HG03280 (cell line): ENCODE data around the gene KRT3.

Experiments
- ATAC-seq: cut with Tn5 transposase; IDR thresholded peaks from one replicate; pipeline ENCODE4 v1.9.1; 2021; ENCODE audit warnings: mild to moderate bottlenecking, moderate library complexity; ENCODE audit not compliant: unreplicated experiment

The KRT3 gene

DNA sequence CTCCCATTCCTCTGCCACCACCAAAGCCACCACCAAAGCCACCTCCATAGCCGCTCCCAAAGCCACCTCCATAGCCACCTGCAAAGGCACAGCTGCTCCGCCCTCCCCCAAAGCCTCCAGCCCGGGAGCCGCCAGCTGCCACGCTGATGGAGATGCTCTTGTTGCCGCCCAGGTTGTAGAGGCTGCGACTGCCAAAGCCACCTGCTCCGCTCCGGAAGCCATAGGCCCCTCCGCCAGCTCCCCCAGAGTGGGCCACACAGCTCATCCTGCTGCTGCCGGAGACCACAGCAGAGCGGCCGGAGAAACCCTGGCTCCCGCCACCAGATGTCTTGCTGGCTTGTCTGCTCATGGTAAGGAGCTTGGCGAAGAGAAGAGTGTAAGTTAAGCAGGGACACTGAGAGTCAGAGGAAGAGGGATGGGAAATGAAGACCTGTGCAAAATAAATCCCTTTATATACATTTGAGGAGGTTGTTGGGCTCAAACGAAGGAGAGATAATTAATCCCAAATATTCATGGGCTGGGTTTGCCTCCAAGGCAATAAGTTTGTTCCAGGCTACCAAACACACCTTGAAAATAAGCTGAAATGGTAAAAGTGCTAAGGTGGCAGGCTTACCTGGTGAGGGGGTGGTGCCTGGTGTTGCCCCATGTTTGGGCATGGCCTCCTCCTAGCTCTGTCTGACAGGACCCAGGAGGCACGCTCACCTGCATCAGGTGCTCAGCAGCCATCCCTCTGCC lies at the start of gene KRT3:
Gene KRT3 (minus strand): TSS at position 424 of the 735 bp plus-strand sequence. CDS start 75 bp downstream, at position 349.
- ATAC-seq: no peak

DNA sequence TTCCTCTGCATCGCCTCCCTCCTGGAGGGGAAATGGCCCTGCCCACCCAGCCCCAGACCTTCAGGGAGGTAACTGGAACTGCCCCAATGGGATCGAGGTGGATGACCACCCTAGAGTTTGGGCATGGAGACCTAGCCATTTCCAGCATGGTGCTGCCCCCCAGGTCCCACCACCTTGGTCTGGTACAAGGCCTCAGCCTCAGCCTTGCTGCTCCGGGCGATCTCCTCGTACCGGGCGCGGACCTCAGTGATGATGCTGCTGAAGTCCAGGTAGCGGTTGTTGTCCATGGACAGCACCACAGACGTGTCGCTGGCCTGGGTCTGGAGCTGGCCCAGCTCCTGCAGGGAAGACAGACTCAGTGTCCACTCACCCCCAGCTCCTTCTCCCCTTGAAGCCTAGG lies 48.5 kb upstream of the KRT3 start:
- ATAC-seq: no peak

DNA sequence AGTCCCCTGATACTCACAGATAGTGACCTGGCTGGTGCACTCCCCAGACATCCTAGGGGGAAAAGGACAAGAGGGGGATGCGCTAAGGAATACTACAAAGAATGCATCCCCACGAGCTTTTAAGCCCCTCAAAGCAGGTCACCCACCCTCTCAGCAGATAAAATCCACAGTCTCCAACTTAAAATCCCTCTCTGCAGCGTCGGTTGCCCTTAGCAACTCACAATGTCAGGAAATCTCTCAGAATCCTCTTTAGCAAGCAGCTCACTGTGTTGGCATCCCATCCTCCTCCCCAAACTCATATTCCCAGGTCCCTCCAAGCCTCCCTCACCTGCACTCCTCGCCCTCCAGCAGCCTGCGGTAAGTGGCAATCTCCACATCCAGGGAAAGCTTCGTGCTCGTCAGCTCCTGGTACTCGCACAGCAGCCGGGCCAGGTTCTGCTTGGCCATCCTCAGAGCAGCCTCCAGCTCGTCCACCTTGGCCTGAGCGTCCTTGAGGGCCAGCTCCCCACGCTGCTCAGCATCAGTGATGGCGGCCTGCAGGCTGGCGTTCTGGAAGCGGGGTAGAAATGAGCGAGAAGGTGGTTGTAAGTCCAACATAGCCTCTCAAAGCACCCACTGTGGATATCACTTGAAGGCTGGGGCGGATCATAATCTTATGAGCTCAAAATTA lies 43.7 kb upstream of the KRT3 start:
- ATAC-seq: no peak

GRCh38 chr12:52838609-52839435 lies 42.9 kb upstream of the KRT3 start:
- ATAC-seq: no peak

DNA sequence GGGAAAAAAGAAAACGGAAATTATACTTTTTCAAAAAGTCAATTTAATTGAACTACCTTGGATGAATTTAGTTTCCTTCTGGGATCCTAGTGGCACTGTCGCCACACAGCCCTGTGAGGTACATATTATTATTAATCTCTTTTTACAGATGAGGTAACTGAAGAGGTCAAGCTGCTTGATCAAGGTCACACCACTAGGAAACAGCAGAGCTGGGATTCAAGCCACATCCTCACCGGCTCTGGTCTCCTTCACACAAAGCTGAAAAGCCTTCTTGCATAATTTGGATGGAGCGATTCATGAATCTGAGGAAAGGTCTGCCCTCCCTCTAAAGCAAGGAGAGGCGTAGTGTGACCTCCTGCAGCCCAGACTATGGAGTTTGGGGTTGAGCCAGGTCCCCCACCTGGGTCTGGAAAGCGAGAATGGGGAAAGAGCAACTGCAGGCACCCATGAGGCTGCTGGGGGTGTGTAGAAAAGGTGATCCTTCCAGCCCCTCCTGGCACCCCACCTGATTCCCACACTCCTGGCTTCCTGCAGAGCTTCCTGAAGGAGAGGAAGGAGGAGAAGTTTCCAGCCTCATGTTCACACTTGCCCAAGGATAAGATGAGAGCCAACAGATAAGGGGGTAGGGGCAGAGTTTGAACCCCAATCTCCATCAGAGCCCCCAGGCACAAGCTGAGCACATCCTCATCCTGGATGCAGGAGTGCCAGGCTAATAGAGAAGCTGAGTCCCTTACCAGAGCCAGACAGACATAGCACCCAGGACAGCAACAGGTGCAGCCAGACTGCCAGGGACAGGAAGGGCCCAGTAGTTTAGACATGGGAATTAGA lies 42.1 kb upstream of the KRT3 start:
- ATAC-seq: no peak

GRCh38 chr12:52837413-52837741 lies 41.5 kb upstream of the KRT3 start:
- ATAC-seq: no peak

GRCh38 chr12:52836491-52837412 lies 40.8 kb upstream of the KRT3 start:
- no peak for ATAC-seq

DNA sequence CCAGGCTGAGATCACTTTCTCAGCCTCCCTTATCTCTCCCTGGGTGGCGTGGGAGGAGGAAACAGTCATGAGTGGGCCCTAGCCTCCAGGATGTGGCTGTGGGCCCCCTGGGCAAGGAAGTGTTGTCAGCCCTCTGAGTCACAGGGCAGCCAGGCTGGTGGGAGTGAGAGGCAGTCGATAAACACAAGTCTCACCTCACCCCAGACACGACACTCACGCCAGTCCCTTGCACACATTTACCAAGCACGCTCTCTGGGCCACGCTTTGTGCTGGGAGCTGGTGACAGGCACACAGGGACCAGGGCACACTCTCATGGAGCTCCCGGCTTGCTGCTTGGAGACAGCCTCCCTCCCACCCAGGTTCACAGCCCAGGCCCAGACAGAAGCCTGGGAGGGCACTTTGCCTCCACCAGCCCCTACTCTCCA lies 40.1 kb upstream of the KRT3 start:
- no peak for ATAC-seq

- ATAC-seq: no peak
Measured at GRCh38 chr12:52835271-52836041, 39.5 kb upstream of the KRT3 start.

- no peak for ATAC-seq
Measured at GRCh38 chr12:52834727-52835001, 38.7 kb upstream of the KRT3 start.

DNA sequence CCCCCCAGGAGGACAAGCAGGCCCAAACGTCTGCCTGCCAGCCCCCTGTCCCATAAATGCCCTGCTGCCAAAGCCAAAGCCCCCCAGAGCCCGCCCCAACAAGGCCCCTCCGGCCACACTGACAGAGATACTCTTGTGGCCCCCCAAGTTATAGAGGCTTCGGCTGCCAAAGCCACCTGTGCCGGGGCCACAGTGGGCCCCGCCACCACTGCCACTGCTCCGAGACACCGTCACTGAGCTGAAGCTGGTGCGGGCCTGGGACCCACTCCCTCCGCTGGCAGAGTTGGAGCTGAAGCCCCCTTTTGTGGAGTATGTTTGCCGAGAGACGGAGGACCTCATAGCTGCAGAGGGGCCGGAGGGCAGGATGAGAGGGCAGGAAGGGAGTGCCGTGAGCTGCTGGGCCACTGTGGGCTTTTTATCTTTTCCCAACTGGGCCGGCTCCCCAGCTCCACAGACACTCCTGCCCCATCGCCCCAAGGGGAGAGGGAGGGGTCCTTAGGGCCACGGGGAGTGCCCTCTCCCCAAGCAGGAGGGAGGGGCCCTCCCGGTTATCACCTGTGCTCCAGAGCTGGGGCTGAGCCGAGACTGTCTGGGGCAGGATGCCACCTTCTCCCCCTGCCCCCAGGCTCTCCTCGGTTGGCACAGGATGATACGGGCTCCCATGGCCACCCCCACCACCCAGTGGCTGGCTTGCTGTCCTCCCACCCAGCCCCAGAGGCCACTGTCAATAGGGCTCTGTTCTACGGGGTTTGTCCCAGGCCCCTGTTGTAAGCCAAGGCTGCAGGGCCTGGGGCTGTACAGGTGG lies 38.2 kb upstream of the KRT3 start, which contains the start of gene KRT79:
Gene KRT79 (minus strand): TSS at position 390 of the 805 bp plus-strand sequence. CDS start 51 bp downstream, at position 339.
- no peak for ATAC-seq

DNA sequence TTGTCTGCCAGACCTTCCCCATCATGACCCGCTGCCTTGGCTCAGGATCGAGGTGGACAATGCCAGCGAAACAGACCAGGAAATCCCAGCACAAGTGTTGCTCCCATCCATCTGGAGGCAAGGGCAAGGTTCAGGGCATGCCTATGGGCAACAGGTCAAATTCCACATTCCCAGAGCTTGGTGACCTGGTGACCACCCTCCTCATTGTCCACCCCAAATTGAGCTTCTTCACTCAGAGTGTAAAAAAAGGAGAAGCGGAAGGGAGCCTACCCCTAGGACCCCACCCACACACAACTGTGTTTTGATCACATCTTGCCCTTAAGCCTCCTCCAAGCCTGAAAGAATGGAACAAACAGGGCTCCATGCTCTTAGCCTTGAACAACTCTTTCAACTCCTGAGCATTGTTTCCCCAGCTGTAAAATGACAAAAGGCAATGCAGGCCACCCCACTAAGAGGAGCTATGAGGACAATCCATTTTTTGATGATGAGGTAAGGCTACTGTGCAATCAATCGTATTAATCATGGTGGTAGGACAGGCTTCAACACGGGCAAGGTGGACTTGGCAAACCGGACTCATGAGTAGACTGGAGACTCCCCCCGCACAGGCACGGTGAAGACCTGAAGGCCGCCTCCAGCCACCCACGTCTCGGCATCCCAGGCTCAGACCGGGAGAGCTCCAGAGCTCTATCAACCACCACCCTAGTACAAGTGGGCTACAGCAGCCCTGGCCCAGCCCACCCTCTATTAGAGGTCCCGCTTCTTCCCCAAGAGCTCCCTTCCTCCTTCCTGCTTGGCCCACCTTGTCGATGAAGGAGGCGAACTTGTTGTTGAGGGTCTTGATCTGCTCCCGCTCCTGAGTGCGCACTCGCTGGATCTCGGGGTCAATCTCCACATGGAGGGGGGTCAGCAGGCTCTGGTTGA lies 37.3 kb upstream of the KRT3 start:
- ATAC-seq: no peak

DNA sequence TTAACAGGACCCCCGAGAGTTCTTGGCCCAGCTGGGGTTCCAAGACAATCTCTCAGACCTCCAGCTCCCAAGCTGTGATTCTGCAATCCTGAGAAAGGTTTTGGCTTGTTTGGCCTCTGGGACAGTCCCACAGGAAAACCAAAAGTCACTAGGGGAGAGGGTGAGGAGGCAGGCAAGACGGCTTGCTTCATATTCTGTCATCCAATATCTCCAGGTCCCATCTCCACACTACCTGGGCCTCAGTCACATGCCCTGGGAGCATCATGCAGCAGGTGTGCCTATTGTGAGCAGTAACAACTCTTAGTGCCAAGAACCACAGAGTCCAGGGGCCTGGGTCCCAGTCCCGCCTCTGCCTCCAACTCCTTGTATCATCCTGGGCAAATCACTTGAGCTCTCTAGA lies 36.5 kb upstream of the KRT3 start:
- no peak for ATAC-seq

DNA sequence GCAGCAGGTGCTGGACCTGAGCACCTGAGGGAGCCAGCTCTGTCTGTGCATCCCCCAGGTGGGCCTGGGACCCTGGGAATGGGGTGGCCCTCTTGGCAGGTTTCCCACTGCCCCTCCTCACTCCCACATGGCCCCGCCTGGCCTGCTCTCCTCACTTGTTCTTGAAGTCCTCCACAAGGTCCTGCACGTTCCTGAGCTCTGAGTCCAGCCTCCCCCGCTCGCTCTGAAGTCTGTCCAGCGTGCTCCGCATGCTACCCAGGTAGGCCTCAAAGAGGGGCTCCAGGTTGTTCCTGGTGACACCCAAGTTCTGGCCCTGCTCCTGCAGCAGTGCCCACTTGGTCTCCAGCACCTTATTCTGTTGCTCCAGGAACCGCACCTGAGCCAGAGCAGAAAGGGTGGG lies 35.3 kb upstream of the KRT3 start:
- ATAC-seq: no peak

DNA sequence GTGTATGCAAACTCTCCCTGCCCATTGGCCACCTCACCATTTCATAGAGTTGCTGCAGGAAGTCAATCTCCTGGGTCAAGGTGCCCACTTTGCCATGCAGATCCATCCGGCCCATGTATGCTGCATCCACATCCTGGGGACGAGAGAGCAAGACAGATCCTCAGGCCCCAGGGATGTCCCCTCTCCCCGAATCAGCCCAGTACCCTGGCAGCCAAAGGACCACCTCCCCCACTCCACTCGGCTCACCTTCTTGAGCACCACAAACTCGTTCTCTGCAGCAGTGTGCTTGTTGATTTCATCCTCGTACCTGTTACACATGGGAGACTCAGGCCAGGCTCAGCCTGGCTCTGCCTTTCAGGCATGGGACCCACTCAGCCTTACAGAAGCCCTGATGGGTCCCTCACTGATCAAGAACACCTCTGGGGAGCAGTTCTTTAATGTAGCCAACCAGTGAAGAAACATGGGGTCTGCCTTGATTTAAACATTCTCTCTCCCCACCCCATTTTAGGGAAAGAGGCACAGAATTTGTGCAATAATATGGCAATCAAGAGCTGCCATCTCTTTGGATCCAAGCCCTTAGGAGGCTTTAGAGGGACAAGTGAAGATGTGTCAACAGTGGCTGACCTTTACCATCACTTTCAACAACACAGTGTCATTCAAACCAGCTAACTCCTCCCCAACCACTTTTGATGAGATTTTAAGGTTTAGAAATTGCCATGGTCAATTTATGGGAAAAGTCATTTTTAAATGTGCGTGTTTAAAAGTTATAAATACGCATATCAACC lies 34.3 kb upstream of the KRT3 start:
- ATAC-seq: no peak

DNA sequence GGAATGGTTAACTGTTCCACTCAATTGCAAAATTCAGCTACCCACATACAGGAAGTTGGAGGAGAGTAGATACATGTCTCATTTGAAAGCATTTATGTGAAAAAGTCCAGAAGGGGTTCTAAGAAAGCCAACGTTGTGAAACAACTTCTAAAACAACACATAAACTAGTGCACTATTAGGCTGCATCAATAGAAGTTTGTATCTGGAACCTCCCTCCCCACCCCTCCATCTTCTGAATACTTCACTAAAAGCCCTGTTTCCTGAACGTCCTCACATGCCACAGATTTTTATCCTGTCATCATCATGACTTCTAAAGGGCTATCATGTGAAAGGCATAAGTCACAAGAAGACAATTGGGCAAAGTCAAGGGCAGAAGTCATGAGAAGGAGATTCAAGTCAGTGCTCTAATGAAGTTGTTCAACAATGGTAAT lies 32.7 kb upstream of the KRT3 start:
- ATAC-seq: no peak

GRCh38 chr12:52828156-52828555 lies 32.2 kb upstream of the KRT3 start:
- no peak for ATAC-seq
